Measurements from ENCODE around the gene RYR1.

GRCh38 chr19:38386300-38386970 lies 47.1 kb upstream of the RYR1 start:
- no peak for TF ChIP-seq POLR2A (IDR thresholded peaks at IDR 0.05)
- TF ChIP-seq CTCF (IDR thresholded peaks at IDR 0.05) = no peak

Measured in body of pancreas (tissue), 4 donors.